Sigmoid colon (tissue), 3 donors: ENCODE results near the gene ZNF23.

ENCODE experiments used
- CTCF ChIP-seq, 4 experiments: fragments of 450-650 bp in 3 of 4; fragments of 200-600 bp in 1 of 4; IDR thresholded peaks; one replicate each; pipeline ENCODE4 v1.5.1; 2016 to 2019; ENCODE audit warnings: antibody characterized with exemption in 4 of 4, mild to moderate bottlenecking in 3 of 4, moderate library complexity in 2 of 4
- POLR2A ChIP-seq, 2 donors: fragments of 450-650 bp; IDR thresholded peaks; one replicate each; pipeline ENCODE4 v1.6.1; 2016; ENCODE audit warnings: antibody characterized with exemption in 2 of 2, mild to moderate bottlenecking in 2 of 2, moderate library complexity in 2 of 2

GRCh38 chr16:71423865-71424264 is 38.2 kb downstream of the ZNF23 start:
- TF ChIP-seq POLR2A (IDR thresholded peaks at IDR 0.05) (no peak), CTCF (IDR thresholded peaks at IDR 0.05) (no peak)
